Measurements from ENCODE around the gene CDYL2. TPM values are rescaled to one million over a fixed set of nuclear protein-coding genes. Genes with fewer than 3 reads are reported as not detected.

Gene CDYL2
- total RNA-seq, 4 donors from 2014 or later = 1.8 to 4.8 (median 3.1) TPM

- no peak overlapping the region for H3K4me3 ChIP-seq
- H3K36me3 ChIP-seq = no peaks in the 10 kb centered on the region
- DNase-seq = no peak
- H3K27ac ChIP-seq = no peak overlapping the region
- H3K9me3 ChIP-seq = peaks cover 0 to 7% (median 6%) of the 10 kb centered on the region in 3 donors
- intact Hi-C loops (cut with DNase I) = no loop called here
- peaks cover 0 to 11% (median 0%) of the 10 kb centered on the region in 3 donors for H3K4me1 ChIP-seq
- peaks cover 0 to 14% (median 0%) of the 10 kb centered on the region in 4 donors for H3K27me3 ChIP-seq
- TF ChIP-seq POLR2A (IDR thresholded peaks at IDR 0.05) (no peak), CTCF (IDR thresholded peaks at IDR 0.05) (no peak)
- 67 to 81% methylated on average over 9 of the region's 9 CpGs for WGBS, 2 donors
These were observed 78.7 kb downstream of the CDYL2 start for GRCh38 chr16:80725566-80726162.

- Histone ChIP-seq H3K9me3 (peaks cover 0 to 7% (median 6%) of the 10 kb centered on the region in 3 donors), H3K27ac (no peak overlapping the region), H3K4me1 (peaks cover 0 to 17% (median 0%) of the 10 kb centered on the region in 3 donors), H3K36me3 (no peaks in the 10 kb centered on the region), H3K4me3 (no peak overlapping the region), H3K27me3 (peaks cover 0 to 14% (median 0%) of the 10 kb centered on the region in 4 donors)
- no peak for DNase-seq
- intact Hi-C loops (cut with DNase I) = no loop called here
- TF ChIP-seq CTCF (IDR thresholded peaks at IDR 0.05) = no peak
These were observed 80.4 kb downstream of the CDYL2 start for GRCh38 chr16:80723981-80724380.

- H3K4me3 ChIP-seq = no peak overlapping the region
- no peaks in the 10 kb centered on the region for H3K36me3 ChIP-seq
- no peak overlapping the region for H3K27ac ChIP-seq
- intact Hi-C loops (cut with DNase I) = no loop called here
- H3K9me3 ChIP-seq = peaks cover 0 to 7% (median 6%) of the 10 kb centered on the region in 3 donors
- H3K4me1 ChIP-seq = peaks cover 0 to 26% (median 0%) of the 10 kb centered on the region in 3 donors
- peaks cover 0 to 14% (median 0%) of the 10 kb centered on the region in 4 donors for H3K27me3 ChIP-seq
- no peak for TF ChIP-seq CTCF (IDR thresholded peaks at IDR 0.05)
- TF ChIP-seq POLR2A (IDR thresholded peaks at IDR 0.05) = no peak
- DNase-seq = no peak
- whole genome bisulfite sequencing, 2 donors = 50 to 75% methylated on average over 1 to 2 of the region's 4 CpGs
These were observed 81.3 kb downstream of the CDYL2 start for GRCh38 chr16:80723091-80723490.

- no peak for DNase-seq
- H3K36me3 ChIP-seq = no peaks in the 10 kb centered on the region
- intact Hi-C loops (cut with DNase I) = no loop called here
- H3K27ac ChIP-seq = no peak overlapping the region
- H3K4me3 ChIP-seq = no peak overlapping the region
- WGBS, 2 donors = 48 to 58% methylated on average over 5 of the region's 5 CpGs
- TF ChIP-seq POLR2A (IDR thresholded peaks at IDR 0.05) = no peak
- TF ChIP-seq CTCF (IDR thresholded peaks at IDR 0.05) = no peak
- peaks cover 0 to 26% (median 0%) of the 10 kb centered on the region in 3 donors for H3K4me1 ChIP-seq
- peaks cover 0 to 7% (median 6%) of the 10 kb centered on the region in 3 donors for H3K9me3 ChIP-seq
- H3K27me3 ChIP-seq = peaks cover 0 to 14% (median 0%) of the 10 kb centered on the region in 4 donors
These were observed 83.5 kb downstream of the CDYL2 start for GRCh38 chr16:80720804-80721371.

GRCh38 chr16:80719573-80719972 lies 84.8 kb downstream of the CDYL2 start:
- peaks cover 0 to 6% (median 0%) of the 10 kb centered on the region in 4 donors for H3K27me3 ChIP-seq
- peaks cover 0 to 26% (median 0%) of the 10 kb centered on the region in 3 donors for H3K4me1 ChIP-seq
- TF ChIP-seq CTCF (IDR thresholded peaks at IDR 0.05) (no peak), POLR2A (IDR thresholded peaks at IDR 0.05) (no peak)
- no peak for DNase-seq
- H3K9me3 ChIP-seq = peaks cover 0 to 7% (median 6%) of the 10 kb centered on the region in 3 donors
- intact Hi-C loops (cut with DNase I) = no loop called here
- H3K4me3 ChIP-seq = no peak overlapping the region
- WGBS, 2 donors = 90 to 92% methylated on average over 2 of the region's 2 CpGs
- H3K27ac ChIP-seq = no peak overlapping the region
- H3K36me3 ChIP-seq = no peaks in the 10 kb centered on the region
